Esophagus muscularis mucosa (tissue), 4 donors: ENCODE results near the gene KRT80. TPM values are rescaled to one million over a fixed set of nuclear protein-coding genes. Genes with fewer than 3 reads are reported as not detected.

Experiments
- DNase-seq: peaks from one replicate; pipeline ENCODE4 v3.0.0-alpha.2; 2017; ENCODE audit errors: extremely low spot score
- H3K27ac ChIP-seq, 4 donors: fragments of 200-600 bp; sonication (generic); replicated peaks in 1 of 4; 1 replicate in 3 of 4; 2 replicates in 1 of 4; pipeline ENCODE4 v1.5.1; 2016 to 2019; ENCODE audit warnings: mild to moderate bottlenecking in 1 of 4
- H3K27me3 ChIP-seq, 4 donors: fragments of 200-600 bp; sonication (generic); one replicate each; pipeline versions ENCODE4 v1.5.1 to v1.6.0; 2016 to 2019
- H3K36me3 ChIP-seq, 4 donors: fragments of 200-600 bp; sonication (generic); one replicate each; pipeline ENCODE4 v1.5.1; 2016 to 2019
- H3K4me1 ChIP-seq, 4 donors: fragments of 200-600 bp; sonication (generic); one replicate each; pipeline ENCODE4 v1.5.1; 2016 to 2019
- H3K4me3 ChIP-seq, 4 donors: fragments of 200-600 bp; sonication (generic); 1 replicate in 2 of 4; 2 replicates in 2 of 4; pipeline ENCODE4 v1.5.1; 2016 to 2019; ENCODE audit warnings: mild to moderate bottlenecking in 4 of 4, moderate library complexity in 1 of 4
- H3K9me3 ChIP-seq, 4 donors: fragments of 200-600 bp; sonication (generic); 1 replicate in 3 of 4; 2 replicates in 1 of 4; pipeline ENCODE4 v1.5.1; 2016 to 2019
- EP300 ChIP-seq: sonication (generic); formaldehyde crosslinking; IDR thresholded peaks from one replicate; pipeline ENCODE4 v1.6.1; 2017; ENCODE audit warnings: antibody characterized with exemption
- POLR2A ChIP-seq: fragments of 450-650 bp; IDR thresholded peaks from one replicate; pipeline ENCODE4 v1.6.1; 2017; ENCODE audit warnings: antibody characterized with exemption, moderate library complexity, mild to moderate bottlenecking, low read depth
- POLR2AphosphoS5 ChIP-seq, 2 donors: sonication (generic); formaldehyde crosslinking; IDR thresholded peaks; one replicate each; pipeline ENCODE4 v1.6.1; 2017; ENCODE audit warnings: antibody characterized with exemption in 2 of 2
- WGBS: methylation state at CpG from one replicate; pipeline ENCODE4 v1.1.5; 2018; 5-methylcytosine and 5-hydroxymethylcytosine counted together
- intact Hi-C: fragments of 100-400 bp; cut with DNase I; formaldehyde crosslinking; loops from one replicate; pipeline ENCODE4 v1.15.1; 2023
- total RNA-seq, 4 donors: library from RNA; depleted of rRNA; stranded (reverse); fragments of >200 nt; gene quantifications; one replicate each; pipeline versions ENCODE4 v1.1.0 to v1.2.1, GENCODE V29; 2016
- TF ChIP-seq, protein P1 (sequence below), 3 experiments: fragments of 200-600 bp in 2 of 3; fragments of 450-650 bp in 1 of 3; sonication (generic) in 2 of 3; IDR thresholded peaks; one replicate each; pipeline ENCODE4 v1.5.1; 2017 to 2019; ENCODE audit warnings: antibody characterized with exemption in 3 of 3, mild to moderate bottlenecking in 2 of 3, moderate library complexity in 1 of 3

The KRT80 gene
- total RNA-seq, 4 donors from 2014 or later = 0.11 TPM; not detected in 3

- H3K4me1 ChIP-seq = peaks cover 2 to 13% (median 9%) of the 10 kb centered on the region in 4 donors
- intact Hi-C loops = no loop called here
- no peak for DNase-seq
- 88% methylated on average over 3 of the region's 4 CpGs for WGBS
- no peaks in the 10 kb centered on the region for H3K36me3 ChIP-seq
- H3K9me3 ChIP-seq = no peaks in the 10 kb centered on the region
- no peak for TF ChIP-seq EP300
- TF ChIP-seq, protein P1, sequence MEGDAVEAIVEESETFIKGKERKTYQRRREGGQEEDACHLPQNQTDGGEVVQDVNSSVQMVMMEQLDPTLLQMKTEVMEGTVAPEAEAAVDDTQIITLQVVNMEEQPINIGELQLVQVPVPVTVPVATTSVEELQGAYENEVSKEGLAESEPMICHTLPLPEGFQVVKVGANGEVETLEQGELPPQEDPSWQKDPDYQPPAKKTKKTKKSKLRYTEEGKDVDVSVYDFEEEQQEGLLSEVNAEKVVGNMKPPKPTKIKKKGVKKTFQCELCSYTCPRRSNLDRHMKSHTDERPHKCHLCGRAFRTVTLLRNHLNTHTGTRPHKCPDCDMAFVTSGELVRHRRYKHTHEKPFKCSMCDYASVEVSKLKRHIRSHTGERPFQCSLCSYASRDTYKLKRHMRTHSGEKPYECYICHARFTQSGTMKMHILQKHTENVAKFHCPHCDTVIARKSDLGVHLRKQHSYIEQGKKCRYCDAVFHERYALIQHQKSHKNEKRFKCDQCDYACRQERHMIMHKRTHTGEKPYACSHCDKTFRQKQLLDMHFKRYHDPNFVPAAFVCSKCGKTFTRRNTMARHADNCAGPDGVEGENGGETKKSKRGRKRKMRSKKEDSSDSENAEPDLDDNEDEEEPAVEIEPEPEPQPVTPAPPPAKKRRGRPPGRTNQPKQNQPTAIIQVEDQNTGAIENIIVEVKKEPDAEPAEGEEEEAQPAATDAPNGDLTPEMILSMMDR (IDR thresholded peaks at IDR 0.05) = no peak
- TF ChIP-seq POLR2AphosphoS5 (IDR thresholded peaks at IDR 0.05) = no peak
- no peak for TF ChIP-seq POLR2A
- H3K4me3 ChIP-seq = no peak overlapping the region
- peaks cover 0 to 22% (median 6%) of the 10 kb centered on the region in 4 donors for H3K27me3 ChIP-seq
- H3K27ac ChIP-seq = no peak overlapping the region
Observed at GRCh38 chr12:52238207-52238840, 46.5 kb upstream of the KRT80 start.

DNA sequence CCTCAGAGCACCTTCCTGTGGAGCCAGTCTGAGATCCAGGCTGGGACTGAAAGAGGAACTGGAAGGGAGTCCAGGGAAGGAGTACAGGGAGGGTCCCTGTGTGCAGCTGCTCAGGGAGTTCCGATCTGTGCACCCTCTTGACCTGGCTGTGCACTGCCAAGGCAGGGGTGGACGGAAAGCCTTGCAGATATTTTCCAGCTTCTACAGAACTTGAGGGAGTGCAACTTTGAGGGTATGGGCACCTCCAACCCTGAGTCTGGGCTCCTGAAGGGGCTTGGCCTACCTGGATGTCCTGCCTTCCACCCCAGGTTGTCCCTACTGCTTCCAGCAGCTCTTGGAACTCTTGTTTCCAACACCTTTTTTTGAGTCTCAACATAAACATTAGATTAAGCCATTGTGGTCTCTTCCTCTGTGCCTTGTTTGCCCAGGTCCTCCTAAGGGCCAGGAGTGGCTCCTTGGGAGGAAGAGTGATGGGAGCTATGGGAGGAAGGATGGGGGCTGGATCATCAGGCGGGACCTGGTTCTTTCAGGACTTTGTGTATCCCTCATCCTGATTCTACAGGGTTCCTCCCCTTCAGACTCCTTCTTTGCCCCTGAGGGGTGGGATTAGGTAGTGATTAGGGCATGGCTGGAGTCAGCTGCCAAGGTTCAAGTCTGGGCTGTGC, 44.7 kb upstream of the KRT80 start:
- no peak for DNase-seq
- H3K27ac ChIP-seq = no peak overlapping the region
- peaks cover 0 to 40% (median 21%) of the 10 kb centered on the region in 4 donors for H3K27me3 ChIP-seq
- peaks cover 12 to 23% (median 15%) of the 10 kb centered on the region in 4 donors for H3K4me1 ChIP-seq
- 100% methylated on average over 2 of the region's 3 CpGs for WGBS
- TF ChIP-seq POLR2AphosphoS5 (IDR thresholded peaks at IDR 0.05) (no peak), EP300 (no peak), POLR2A (no peak)
- TF ChIP-seq, protein P1 (IDR thresholded peaks at IDR 0.05) = no peak
- H3K4me3 ChIP-seq = no peak overlapping the region
- no peaks in the 10 kb centered on the region for H3K9me3 ChIP-seq
- intact Hi-C loops = no loop called here
- H3K36me3 ChIP-seq = no peaks in the 10 kb centered on the region

DNA sequence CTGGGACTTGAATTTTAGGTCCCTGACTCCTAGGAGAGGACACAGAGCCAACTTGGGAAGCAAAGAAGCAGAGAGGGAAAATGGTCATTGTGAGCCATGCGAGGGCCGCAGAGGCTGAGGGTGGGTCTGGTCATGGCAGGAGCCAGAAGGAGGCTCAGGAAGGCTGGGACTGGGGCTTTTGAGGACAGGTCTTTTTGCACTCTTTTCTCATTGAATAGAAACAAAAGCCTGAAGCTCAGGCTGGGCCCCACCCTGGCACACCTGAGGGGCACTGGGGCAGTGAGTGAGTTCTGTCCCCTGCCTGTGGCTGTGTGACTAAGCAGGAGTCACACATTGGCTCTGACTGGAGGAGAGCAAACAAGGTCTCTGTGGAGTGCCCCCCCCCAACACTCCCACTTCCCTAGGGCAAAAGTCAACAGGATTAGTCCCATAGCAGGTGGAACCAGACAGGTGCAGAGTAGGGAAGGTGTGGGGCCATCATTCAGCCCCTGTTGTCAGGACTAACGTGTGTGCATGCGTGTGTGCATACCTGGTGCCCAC, 44.1 kb upstream of the KRT80 start:
- 87% methylated on average over 4 of the region's 4 CpGs for WGBS
- Histone ChIP-seq H3K36me3 (no peaks in the 10 kb centered on the region), H3K27ac (no peak overlapping the region), H3K9me3 (no peaks in the 10 kb centered on the region), H3K4me3 (no peak overlapping the region), H3K27me3 (peaks cover 0 to 46% (median 21%) of the 10 kb centered on the region in 4 donors), H3K4me1 (peaks cover 15 to 27% (median 18%) of the 10 kb centered on the region in 4 donors)
- TF ChIP-seq, protein P1 (IDR thresholded peaks at IDR 0.05) = no peak
- TF ChIP-seq POLR2AphosphoS5 (IDR thresholded peaks at IDR 0.05) = no peak
- TF ChIP-seq EP300 = no peak
- no peak for TF ChIP-seq POLR2A
- DNase-seq = no peak
- intact Hi-C loops = no loop called here

DNA sequence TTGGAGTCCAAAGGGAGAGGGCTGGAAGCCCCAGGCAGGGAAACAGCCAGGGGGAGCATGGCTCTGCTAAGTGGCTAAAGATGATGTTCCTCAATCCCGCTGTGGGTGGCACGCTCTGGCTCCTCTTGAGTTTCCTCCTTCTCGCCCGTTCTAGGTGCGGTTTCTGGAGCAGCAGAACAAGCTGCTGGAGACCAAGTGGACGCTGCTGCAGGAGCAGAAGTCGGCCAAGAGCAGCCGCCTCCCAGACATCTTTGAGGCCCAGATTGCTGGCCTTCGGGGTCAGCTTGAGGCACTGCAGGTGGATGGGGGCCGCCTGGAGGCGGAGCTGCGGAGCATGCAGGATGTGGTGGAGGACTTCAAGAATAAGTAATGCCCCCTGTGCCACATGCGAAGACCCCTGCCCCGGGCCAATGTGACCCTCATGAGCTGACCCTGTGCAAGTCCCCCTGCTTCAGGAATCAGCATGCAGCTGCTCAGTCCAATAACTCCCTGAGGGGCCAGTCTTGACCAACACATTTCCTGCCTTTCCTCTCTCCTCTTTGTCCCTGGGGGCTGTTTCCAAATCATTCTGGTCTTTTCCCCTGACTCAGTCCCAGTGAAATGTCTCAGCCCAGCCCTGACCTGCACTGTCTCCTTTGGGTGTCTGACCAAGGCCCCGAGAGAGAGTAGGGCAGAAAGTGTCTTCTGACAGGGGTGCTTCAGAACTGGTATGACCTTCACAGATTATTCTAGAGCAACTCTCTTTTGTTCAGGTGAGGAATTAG, 43.4 kb upstream of the KRT80 start:
- H3K4me3 ChIP-seq = no peak overlapping the region
- H3K4me1 ChIP-seq = peaks cover 20 to 34% (median 24%) of the 10 kb centered on the region in 4 donors
- TF ChIP-seq EP300 = no peak
- TF ChIP-seq POLR2AphosphoS5 (IDR thresholded peaks at IDR 0.05) = no peak
- no peak for TF ChIP-seq POLR2A
- TF ChIP-seq, protein P1 (IDR thresholded peaks at IDR 0.05) = no peak
- H3K27ac ChIP-seq = no peak overlapping the region
- intact Hi-C loops = no loop called here
- no peaks in the 10 kb centered on the region for H3K36me3 ChIP-seq
- no peaks in the 10 kb centered on the region for H3K9me3 ChIP-seq
- peaks cover 0 to 52% (median 21%) of the 10 kb centered on the region in 4 donors for H3K27me3 ChIP-seq
- DNase-seq = no peak
- 96% methylated on average over 15 of the region's 15 CpGs for whole genome bisulfite sequencing
